GM12891 (cell line): ENCODE results near the gene CD1D.

Experiments used
- PAX5 ChIP-seq: IDR thresholded peaks from 2 replicates; pipeline ENCODE4 v1.6.1; 2011; ENCODE audit warnings: low read length, moderate library complexity, mild to moderate bottlenecking; ENCODE audit not compliant: insufficient read depth, severe bottlenecking
- POLR2A ChIP-seq: IDR thresholded peaks from 2 replicates; pipeline ENCODE4 v1.6.1; 2011; ENCODE audit warnings: low read depth, low read length, control low read depth
- POLR2AphosphoS5 ChIP-seq: IDR thresholded peaks from 2 replicates; pipeline ENCODE4 v1.6.1; 2011; ENCODE audit warnings: low read depth, low read length, control low read depth
- POU2F2 ChIP-seq: IDR thresholded peaks from 2 replicates; pipeline ENCODE4 v1.6.1; 2011; ENCODE audit warnings: low read depth, mild to moderate bottlenecking, control low read depth, low read length, moderate library complexity
- SPI1 ChIP-seq: IDR thresholded peaks from 2 replicates; pipeline ENCODE4 v1.6.1; 2011; ENCODE audit warnings: low read depth, low read length, control low read depth
- TAF1 ChIP-seq: IDR thresholded peaks from 2 replicates; pipeline ENCODE4 v1.6.1; 2011; ENCODE audit warnings: low read depth, low read length, control low read depth

DNA sequence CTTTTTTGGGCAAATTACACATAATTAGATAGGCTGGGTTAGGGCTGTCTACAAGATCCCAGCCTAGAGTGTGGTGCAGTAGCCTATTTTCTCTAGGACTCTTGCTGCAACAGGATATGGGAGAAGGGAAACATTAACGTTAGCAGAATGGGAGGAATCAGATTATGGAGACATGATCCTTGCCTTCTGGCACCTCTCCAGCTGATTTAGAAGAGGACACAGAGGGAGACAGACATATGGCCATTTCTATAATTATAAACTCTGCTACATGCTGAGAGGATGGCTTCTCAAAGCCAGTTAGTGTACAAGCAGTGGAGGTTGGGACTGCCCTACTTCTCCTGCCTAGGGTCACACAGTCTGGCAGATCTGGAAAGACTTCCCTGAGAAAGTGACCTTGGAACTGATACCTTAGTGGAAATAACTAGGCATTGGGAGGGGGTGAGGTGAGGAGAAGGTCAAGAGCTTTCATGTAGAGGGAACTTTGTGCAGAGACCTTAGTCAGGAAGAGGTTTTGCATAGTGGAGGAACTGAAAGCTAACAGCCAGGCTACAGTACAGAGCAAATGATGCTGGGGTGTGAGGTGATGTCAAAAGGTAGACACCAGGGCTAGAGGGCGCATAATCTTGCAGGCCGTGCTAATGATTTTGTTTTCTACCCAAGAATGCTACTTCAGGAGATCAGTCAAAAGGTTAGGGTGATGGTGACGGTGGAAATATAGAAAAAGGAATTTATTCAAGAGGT lies 1.2 kb upstream of the CD1D start:
- TF ChIP-seq POLR2AphosphoS5 = no peak
- TF ChIP-seq POLR2A = no peak
- no peak for TF ChIP-seq TAF1
- TF ChIP-seq SPI1 = peak; percentile 94
- TF ChIP-seq PAX5 = no peak
- peak; percentile 98 for TF ChIP-seq POU2F2
